Endodermal cell (in vitro differentiated cells): ENCODE data around the gene MROH2A. TPM values are rescaled to one million over a fixed set of nuclear protein-coding genes. Genes with fewer than 3 reads are reported as not detected.

Experiments
- DNase-seq: peaks from one replicate; pipeline ENCODE4 v3.0.0-alpha.2; 2017
- H3K27ac ChIP-seq: 2 replicates; pipeline ENCODE4 v1.5.1; 2013; ENCODE audit warnings: mild to moderate bottlenecking, low read depth, low read length, moderate library complexity
- H3K27me3 ChIP-seq: 2 replicates; pipeline ENCODE4 v1.6.1; 2013; ENCODE audit warnings: mild to moderate bottlenecking, low read length, moderate library complexity; ENCODE audit not compliant: insufficient read depth, control insufficient read depth, poor library complexity, severe bottlenecking
- H3K36me3 ChIP-seq: 2 replicates; pipeline ENCODE4 v1.7.0; 2013; ENCODE audit warnings: mild to moderate bottlenecking, low read length, moderate library complexity; ENCODE audit not compliant: control insufficient read depth, insufficient read depth
- H3K4me1 ChIP-seq: one replicate; pipeline ENCODE4 v1.7.0; 2013; ENCODE audit warnings: low read length; ENCODE audit not compliant: control insufficient read depth, insufficient read depth
- H3K4me3 ChIP-seq: 2 replicates; pipeline ENCODE4 v1.5.1; 2013; ENCODE audit warnings: mild to moderate bottlenecking, low read length, moderate library complexity
- H3K9ac ChIP-seq: 2 replicates; pipeline ENCODE4 v1.6.1; 2013; ENCODE audit warnings: mild to moderate bottlenecking, low read length, moderate library complexity; ENCODE audit not compliant: poor library complexity, severe bottlenecking; ENCODE audit errors: extremely low read depth
- H3K9me3 ChIP-seq: 2 replicates; pipeline ENCODE4 v1.6.1; 2013; ENCODE audit warnings: mild to moderate bottlenecking, low read length, moderate library complexity; ENCODE audit not compliant: control insufficient read depth
- H3K27ac Mint-ChIP-seq: 2 replicates; pipeline ENCODE4 v1.8.0; 2020; ENCODE audit warnings: mixed read lengths
- H3K27me3 Mint-ChIP-seq: 2 replicates; pipeline ENCODE4 v1.8.0; 2021; ENCODE audit warnings: mild to moderate bottlenecking, mixed read lengths; ENCODE audit not compliant: insufficient read depth
- H3K36me3 Mint-ChIP-seq: 2 replicates; pipeline ENCODE4 v1.8.0; 2020; ENCODE audit warnings: low read depth, mixed read lengths
- H3K4me1 Mint-ChIP-seq: 2 replicates; pipeline ENCODE4 v1.8.0; 2020; ENCODE audit warnings: mixed read lengths
- H3K4me3 Mint-ChIP-seq: 2 replicates; pipeline ENCODE4 v1.8.0; 2020; ENCODE audit warnings: mild to moderate bottlenecking, moderate library complexity, mixed read lengths
- H3K9me3 Mint-ChIP-seq: 2 replicates; pipeline ENCODE4 v1.8.0; 2020; ENCODE audit warnings: mild to moderate bottlenecking, mixed read lengths
- CTCF ChIP-seq: fragments of 200-600 bp; sonication (generic); conservative IDR thresholded peaks from 2 replicates; pipeline ENCODE4 v1.5.0; 2021; ENCODE audit warnings: antibody characterized with exemption, mild to moderate bottlenecking
- WGBS, 2 experiments: methylation state at CpG; one replicate each; pipeline versions ENCODE4 v1.1.5 to v1.1.7; 2013; ENCODE audit warnings: missing lambda C conversion rate in 2 of 2, mixed read lengths in 1 of 2; ENCODE audit not compliant: insufficient coverage in 1 of 2, insufficient read length in 1 of 2; 5-methylcytosine and 5-hydroxymethylcytosine counted together
- total RNA-seq, 2 donors: library from RNA; stranded (reverse); fragmentation: NEBNext Ultra II Directional in 1 of 2; extraction: Animal tissue kit (Norgen Biotek cat#: 25700) in 1 of 2; gene quantifications; 2 replicates in 1 of 2; 3 replicates in 1 of 2; pipeline ENCODE4 v1.2.1, GENCODE V29; 2021

Gene MROH2A
- total RNA-seq, 2 donors from 2014 or later = not detected

- 95 to 96% methylated on average over 29 to 42 of the region's 44 CpGs for WGBS, 2 experiments
- H3K4me3 Mint-ChIP-seq = no peak overlapping the region
- H3K9me3 Mint-ChIP-seq = peaks cover 27% of the 10 kb centered on the region
- Histone ChIP-seq H3K4me3 (no peak overlapping the region), H3K4me1 (no peaks in the 10 kb centered on the region), H3K27ac (no peak overlapping the region), H3K36me3 (no peaks in the 10 kb centered on the region), H3K27me3 (no peaks in the 10 kb centered on the region), H3K9ac (no peak overlapping the region), H3K9me3 (peaks cover 15% of the 10 kb centered on the region)
- H3K27ac Mint-ChIP-seq = no peak overlapping the region
- H3K4me1 Mint-ChIP-seq = no peaks in the 10 kb centered on the region
- H3K27me3 Mint-ChIP-seq = peaks cover 7% of the 10 kb centered on the region
- no peak for TF ChIP-seq CTCF
- H3K36me3 Mint-ChIP-seq = no peaks in the 10 kb centered on the region
- no peak for DNase-seq
Observed at GRCh38 chr2:233754872-233755611, 23.1 kb upstream of the MROH2A start.

GRCh38 chr2:233756429-233757081 is 21.6 kb upstream of the MROH2A start:
- no peak overlapping the region for H3K4me3 ChIP-seq
- WGBS, 2 experiments = 60 to 94% methylated on average over 1 to 7 of the region's 7 CpGs
- no peaks in the 10 kb centered on the region for H3K27me3 ChIP-seq
- DNase-seq = no peak
- Mint-ChIP-seq H3K4me1 (no peaks in the 10 kb centered on the region), H3K27ac (no peak overlapping the region), H3K9me3 (peaks cover 13% of the 10 kb centered on the region), H3K4me3 (no peak overlapping the region), H3K36me3 (no peaks in the 10 kb centered on the region), H3K27me3 (peaks cover 6% of the 10 kb centered on the region)
- H3K9ac ChIP-seq = no peak overlapping the region
- no peaks in the 10 kb centered on the region for H3K4me1 ChIP-seq
- H3K9me3 ChIP-seq = peaks cover under 1% of the 10 kb centered on the region
- no peak for TF ChIP-seq CTCF
- no peaks in the 10 kb centered on the region for H3K36me3 ChIP-seq
- H3K27ac ChIP-seq = no peak overlapping the region

- no peak for DNase-seq
- Mint-ChIP-seq H3K9me3 (no peaks in the 10 kb centered on the region), H3K4me1 (no peaks in the 10 kb centered on the region), H3K27ac (no peak overlapping the region), H3K4me3 (no peak overlapping the region), H3K36me3 (no peaks in the 10 kb centered on the region), H3K27me3 (peaks cover 4% of the 10 kb centered on the region)
- peaks cover under 1% of the 10 kb centered on the region for H3K27me3 ChIP-seq
- no peak overlapping the region for H3K27ac ChIP-seq
- no peaks in the 10 kb centered on the region for H3K9me3 ChIP-seq
- no peaks in the 10 kb centered on the region for H3K36me3 ChIP-seq
- no peak overlapping the region for H3K4me3 ChIP-seq
- no peaks in the 10 kb centered on the region for H3K4me1 ChIP-seq
- no peak for TF ChIP-seq CTCF
- H3K9ac ChIP-seq = no peak overlapping the region
Observed at GRCh38 chr2:233758141-233758540, 20.0 kb upstream of the MROH2A start.
